ENCODE data around the gene TLX2. TPM values are rescaled to one million over a fixed set of nuclear protein-coding genes. Genes with fewer than 3 reads are reported as not detected.
A peak's percentile ranks its signal among the peaks of the same experiment; 100 is the strongest.

The TLX2 gene
- polyA plus RNA-seq, 3 donors = 0.03 TPM; not detected in 2

DNA sequence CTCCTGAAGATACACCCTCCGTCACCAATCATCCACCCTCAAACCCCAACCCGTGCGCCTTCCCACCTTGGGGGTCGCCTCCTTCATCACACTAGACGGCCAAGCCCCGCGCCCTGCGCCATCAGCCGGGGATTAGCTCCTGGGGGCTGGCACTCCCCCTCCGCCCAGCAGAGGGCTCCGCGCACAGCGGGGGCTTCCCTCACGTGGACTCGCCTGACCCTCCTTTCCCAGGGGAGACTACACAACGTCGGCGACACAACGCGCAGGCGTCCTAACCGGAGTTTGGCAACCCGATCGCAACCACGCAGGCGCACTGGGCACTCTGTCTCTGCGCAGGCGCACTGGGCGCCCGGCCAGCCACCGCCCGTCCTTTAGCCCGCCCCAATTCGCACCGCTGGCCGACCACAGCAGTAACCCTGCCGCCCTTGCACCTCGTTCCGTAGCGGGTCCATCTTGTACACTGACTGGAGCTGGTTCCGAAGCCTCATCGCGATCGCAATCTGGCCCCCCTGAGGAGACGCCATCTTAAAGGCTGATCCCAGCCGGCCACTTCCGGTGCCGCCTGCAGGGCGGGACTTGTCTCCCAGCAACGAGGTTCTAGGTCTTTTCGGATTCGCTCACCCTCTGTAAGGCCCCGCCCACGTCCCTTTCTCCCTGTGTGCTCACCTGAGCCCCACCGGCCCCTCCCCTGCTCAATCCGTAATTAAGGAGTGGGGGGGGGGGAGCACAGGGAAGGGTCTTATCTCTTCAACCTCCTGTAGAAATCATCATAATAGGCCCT is 6.9 kb upstream of the TLX2 start, which contains the start of gene PCGF1:
Gene PCGF1 (minus strand): TSS at position 551 of the 781 bp plus-strand sequence. CDS start 27 bp downstream, at position 524.
- 0 to 1% (median 1%) methylated on average over 55 to 56 of the region's 56 CpGs for WGBS, 3 donors

DNA sequence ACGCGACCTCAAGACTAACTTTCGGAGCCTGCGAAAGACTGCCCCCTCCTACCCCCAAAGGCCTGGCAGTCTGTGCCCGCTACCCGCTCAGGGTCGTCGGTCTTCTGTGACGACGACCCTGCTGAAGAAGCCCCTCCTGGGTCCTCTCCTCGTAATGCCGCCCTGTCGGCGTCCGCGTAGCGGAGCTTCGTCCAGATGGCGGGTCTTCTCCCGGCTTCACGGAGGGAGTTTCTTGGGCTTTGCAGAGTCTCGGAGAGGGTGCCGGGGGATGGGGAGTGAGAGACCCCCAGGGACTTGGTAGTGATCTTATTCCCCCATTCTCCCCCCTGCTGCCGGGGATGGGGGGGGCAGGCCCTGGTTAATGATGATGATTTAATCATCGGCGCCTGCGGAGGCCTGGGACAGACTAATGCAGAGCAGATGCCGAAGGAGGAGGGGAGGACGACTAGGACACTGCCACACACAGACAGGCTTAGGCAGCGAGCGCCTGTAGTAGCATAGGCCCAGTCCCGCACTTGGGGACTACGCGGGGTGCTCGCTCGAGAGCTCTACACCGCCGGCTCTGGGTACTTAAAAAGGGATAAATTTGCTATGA is 6.2 kb upstream of the TLX2 start:
- WGBS, 3 donors = 9 to 17% (median 14%) methylated on average over 38 of the region's 38 CpGs
- peak overlapping the region; percentile 58 for H3K27ac ChIP-seq (ENCODE audit: low read depth, low read length)

More for the DNA sequence above, 6.9 kb upstream of the TLX2 start, which contains the start of gene PCGF1:
- peak within 1 kb of the TSS; percentile 89 for H3K27ac ChIP-seq (ENCODE audit: low read depth, low read length)

DNA sequence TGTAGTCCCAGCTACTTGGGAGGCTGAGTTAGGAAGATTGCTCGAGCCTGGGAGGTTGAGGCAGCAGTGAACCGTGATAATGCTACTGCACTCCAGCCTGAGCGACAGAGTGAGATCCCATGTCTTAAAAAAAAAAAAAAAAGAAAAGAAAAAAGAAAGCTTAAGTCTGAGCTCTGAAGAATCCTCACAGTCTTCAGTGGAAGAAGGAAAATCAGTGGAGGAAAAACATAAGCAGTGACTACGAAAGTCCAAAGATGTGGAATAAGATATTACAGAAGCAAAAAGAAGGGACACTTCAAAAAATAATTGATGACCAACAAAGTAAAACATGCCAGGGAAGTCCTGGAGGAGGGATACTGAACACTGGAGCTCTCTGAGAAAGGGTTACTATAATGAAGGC is 4.0 kb upstream of the TLX2 start:
- WGBS, 3 donors = 80 to 88% (median 80%) methylated on average over 4 of the region's 4 CpGs
- no peak overlapping the region for H3K27ac ChIP-seq (ENCODE audit: low read depth, low read length)

DNA sequence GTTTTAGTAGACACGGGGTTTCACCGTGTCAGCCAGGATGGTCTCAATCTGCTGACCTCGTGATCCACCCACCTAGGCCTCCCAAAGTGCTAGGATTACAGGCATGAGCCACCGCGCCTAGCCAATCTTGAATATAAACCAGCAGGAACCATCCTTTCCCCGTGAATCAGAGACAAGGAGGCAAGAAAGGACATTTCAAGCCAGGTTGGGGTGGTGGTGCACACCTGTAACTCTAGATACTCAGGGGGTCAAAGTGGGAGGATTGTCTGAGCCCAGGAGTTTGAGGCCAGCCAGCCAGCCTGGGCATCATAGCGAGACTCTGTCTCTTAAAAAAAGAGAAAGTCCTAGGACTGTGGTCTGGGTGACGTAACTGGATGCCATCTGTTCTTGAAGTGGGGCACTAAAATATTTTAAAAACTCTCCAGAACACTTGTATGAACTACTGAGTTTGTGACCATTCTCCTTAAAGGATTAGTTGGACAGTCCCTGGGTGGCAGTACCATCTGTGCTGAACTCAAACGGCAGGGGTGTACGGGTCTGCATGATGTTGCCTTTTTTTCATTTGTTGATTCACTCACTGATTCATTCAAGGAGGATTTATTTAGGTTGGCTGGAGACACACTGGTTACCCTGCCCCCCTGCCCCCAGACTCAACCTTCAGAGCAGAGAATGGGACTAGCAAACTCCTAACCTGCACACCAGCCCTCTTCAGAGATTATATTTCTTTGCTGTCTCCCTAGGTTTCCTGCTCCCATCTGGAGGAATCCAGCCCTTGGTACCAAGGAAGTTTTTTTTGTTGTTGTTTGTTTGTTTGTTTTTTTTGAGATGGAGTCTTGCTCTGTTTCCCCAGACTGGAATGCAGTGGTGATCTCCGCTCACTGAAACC is 2.9 kb upstream of the TLX2 start:
- WGBS, 3 donors = 33 to 44% (median 37%) methylated on average over 11 of the region's 11 CpGs
- no peak overlapping the region for H3K27ac ChIP-seq (ENCODE audit: low read depth, low read length)

DNA sequence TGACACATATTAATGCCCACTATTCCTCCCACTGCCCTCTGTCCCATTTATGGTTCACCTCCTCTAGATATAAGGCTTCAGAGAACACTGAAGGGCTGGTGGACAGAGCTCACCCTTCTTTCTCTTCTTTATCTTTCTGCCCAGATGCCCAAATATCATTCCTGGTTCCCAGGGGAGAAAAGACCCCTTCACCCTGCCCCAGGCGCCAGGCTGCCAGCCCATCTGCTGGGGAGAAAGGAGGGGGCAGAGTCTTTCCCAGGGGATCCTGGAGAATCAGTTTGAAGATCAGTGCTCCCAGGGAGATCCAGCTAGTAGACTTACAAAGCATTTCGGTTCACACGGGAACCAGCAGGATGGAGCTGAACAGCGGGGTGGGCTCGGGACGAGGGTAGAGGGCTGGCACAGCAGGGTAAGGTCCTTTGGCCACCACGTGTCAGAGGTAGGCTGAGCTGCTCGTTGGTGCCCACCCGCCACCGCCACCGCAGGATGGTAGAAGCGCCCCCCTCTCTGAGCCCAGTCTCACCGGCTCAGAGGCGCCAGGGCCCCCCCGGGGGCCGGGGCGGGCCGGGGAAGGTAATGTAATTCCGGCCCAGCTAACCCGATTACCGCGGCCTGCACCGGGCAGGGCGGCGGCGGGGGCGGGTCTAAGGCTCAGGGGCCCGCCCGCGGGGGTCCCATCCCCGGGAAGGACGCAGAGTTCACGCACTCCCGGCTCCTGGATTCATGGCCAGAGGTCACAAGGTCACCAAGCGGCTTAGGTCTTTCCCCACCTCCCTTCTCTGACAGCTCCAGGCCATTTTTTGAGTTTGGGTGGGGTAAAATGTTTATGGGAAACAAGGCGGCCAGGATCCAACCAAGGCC is 1.3 kb upstream of the TLX2 start:
- WGBS, 3 donors = 8 to 10% (median 10%) methylated on average over 36 of the region's 36 CpGs

DNA sequence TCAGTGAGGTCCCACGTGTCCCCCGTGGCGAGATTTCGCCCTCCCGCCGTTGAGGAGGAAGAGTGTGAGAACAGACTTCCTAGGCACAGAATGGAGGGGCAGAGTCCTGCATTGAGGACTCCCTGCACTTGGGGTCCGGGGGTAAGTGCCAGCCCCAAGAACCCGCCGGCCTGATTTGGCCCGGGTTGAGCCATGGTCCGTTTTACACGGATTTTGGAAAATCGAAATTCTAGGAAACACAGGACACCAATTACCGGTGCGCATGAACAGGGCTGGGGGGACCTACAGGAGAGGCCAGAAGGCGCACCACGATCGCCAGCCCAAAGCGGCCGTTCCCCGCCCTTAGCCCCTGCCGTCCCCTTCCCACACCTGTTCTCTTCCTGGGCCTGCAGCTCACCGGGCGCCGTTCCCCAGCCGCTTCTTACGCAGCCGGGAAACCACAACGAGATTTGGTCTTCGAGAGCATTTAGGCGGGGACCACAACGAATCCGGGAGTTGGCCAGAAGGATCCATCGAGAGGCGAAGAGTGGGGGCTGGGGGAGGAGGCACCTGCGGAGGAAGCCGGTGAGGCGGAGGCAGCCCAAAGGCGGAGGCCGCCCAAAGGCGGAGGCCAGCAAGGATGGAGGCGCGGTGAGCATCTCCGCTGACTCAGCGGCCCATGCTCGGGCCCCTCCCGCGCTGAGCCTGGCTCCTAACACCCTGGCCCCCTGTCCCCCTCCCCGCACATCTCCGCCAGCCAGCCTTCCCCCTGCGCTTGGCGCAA is 464 bp upstream of the TLX2 start:
- WGBS, 3 donors = 6 to 7% (median 6%) methylated on average over 40 to 52 of the region's 52 CpGs
- H3K27ac ChIP-seq (ENCODE audit: low read depth, low read length) = no peak overlapping the region

More for the DNA sequence above, 1.3 kb upstream of the TLX2 start:
- no peak overlapping the region for H3K27ac ChIP-seq (ENCODE audit: low read depth, low read length)

DNA sequence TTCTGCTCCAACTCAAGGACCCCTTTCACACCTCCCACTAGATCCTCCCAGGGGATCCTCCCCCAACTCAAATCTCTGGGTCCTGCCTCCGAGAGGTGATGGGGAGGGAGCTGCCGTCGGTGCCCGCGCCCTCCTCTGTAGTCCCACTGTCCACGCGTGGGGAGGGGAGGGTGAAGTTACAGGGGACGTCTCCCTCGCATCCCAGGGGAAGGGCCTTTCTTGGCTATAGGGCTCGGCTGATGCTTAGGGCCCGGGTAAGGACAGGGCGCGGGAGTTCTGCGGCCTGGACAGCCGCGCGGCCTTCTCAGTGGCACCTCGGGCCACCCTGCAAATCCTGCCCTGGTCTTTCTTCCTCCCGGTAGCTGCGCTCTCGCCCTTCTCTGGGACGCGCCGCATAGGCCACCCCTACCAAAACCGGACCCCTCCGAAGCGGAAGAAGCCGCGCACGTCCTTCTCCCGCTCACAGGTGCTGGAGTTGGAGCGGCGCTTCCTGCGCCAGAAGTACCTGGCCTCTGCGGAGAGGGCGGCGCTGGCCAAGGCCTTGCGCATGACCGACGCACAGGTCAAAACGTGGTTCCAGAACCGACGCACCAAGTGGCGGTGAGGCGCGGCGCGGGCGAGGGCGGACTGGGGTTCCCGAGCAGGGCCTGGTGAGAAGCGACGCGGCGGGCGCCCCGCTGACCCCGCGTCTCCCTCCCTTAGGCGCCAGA is 1.2 kb downstream of the TLX2 start:
- no peak overlapping the region for H3K27ac ChIP-seq (ENCODE audit: low read depth, low read length)
- 5 to 8% (median 5%) methylated on average over 54 to 60 of the region's 60 CpGs for WGBS, 3 donors

DNA sequence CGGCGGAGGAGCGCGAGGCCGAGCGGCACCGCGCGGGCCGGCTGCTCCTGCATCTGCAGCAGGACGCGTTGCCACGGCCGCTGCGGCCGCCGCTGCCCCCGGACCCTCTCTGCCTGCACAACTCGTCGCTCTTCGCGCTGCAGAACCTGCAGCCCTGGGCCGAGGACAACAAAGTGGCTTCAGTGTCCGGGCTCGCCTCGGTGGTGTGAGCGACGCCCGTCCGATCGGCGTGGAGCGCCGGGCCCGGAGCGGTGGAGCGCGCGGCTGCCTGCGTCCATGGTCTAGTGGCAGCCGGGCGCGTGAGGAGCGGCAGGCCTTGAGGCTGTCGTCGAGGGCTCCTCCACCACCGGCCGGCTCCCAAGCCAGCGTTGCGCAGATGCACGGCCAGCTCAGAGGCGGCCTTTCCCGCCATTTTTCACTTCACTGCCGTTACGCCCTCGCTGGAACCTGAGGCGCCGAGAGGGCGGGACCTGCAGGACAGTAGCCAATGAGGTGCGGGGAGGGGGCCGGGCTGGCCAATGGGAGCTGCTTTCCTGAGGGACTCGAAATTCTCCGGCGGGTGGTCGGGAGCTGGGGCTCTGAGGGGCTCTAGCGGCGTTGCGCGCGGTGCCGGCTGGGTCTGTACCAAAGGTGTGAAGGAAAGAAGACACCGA is 1.9 kb downstream of the TLX2 start:
- WGBS, 3 donors = 2 to 4% (median 3%) methylated on average over 71 to 72 of the region's 72 CpGs
- H3K27ac ChIP-seq (ENCODE audit: low read depth, low read length) = no peak overlapping the region

DNA sequence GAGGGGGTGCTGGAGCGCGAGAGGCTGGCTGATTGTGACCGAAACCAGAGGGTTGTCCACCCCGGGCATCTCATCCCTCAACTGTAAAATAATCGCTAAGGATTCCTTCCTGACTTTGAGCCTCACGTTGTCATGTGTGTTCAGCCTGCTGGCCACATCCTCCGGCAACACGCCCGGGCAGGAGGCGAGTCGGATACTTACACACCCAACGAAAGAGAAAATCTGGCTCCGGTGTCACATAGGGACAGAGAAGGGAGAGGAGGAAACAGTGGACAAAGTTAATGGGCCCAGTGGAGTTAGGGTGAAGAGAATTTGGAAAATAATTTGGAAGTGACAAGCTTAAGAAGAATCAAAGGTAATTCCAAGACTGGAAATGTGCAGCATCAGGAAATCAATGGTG is 2.4 kb downstream of the TLX2 start:
- no peak overlapping the region for H3K27ac ChIP-seq (ENCODE audit: low read depth, low read length)
- WGBS, 3 donors = 62 to 64% (median 63%) methylated on average over 13 of the region's 13 CpGs

DNA sequence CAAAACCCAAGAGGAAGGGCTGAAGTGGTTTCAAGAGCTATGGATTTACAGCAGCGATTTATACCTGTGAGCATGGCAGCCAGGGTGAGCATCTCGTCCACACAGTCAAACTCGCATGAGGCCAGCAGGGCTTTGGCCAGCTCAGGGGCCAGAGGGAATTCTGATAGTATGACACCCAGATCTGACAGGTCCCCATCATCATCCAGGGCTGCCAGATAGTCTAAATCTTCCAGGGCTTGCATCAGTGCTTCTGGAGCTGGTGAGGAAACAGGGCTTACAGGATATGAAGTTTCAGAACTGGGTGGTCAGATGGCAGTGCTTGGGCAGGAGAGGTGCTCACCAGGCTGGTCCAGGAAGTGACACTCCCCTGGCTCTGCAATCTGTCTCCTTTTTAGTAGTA is 8.3 kb downstream of the TLX2 start:
- no peak overlapping the region for H3K27ac ChIP-seq (ENCODE audit: low read depth, low read length)
- 67 to 85% (median 78%) methylated on average over 3 of the region's 3 CpGs for whole genome bisulfite sequencing, 3 donors

DNA sequence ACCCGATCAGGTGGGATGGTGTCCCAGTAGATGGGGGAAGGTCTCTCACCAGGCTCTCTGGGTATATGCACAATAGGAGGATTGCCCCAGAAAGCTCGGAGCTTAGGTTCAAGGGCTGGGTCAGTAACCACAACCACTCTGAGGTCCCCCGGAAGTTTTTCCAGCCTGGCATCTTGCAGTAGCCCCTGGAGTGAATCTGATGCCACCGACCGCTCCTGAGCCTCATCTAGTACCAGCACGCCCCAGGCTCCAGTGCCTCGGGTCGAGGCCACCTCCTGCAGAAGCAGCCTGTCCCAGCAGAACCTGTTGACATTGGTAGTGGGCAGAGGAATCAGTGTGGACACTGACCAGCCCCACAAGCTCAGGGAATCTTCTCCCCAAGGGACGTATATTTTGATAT is 9.8 kb downstream of the TLX2 start:
- no peak overlapping the region for H3K27ac ChIP-seq (ENCODE audit: low read depth, low read length)
- 81 to 89% (median 88%) methylated on average over 9 of the region's 9 CpGs for WGBS, 3 donors

DNA sequence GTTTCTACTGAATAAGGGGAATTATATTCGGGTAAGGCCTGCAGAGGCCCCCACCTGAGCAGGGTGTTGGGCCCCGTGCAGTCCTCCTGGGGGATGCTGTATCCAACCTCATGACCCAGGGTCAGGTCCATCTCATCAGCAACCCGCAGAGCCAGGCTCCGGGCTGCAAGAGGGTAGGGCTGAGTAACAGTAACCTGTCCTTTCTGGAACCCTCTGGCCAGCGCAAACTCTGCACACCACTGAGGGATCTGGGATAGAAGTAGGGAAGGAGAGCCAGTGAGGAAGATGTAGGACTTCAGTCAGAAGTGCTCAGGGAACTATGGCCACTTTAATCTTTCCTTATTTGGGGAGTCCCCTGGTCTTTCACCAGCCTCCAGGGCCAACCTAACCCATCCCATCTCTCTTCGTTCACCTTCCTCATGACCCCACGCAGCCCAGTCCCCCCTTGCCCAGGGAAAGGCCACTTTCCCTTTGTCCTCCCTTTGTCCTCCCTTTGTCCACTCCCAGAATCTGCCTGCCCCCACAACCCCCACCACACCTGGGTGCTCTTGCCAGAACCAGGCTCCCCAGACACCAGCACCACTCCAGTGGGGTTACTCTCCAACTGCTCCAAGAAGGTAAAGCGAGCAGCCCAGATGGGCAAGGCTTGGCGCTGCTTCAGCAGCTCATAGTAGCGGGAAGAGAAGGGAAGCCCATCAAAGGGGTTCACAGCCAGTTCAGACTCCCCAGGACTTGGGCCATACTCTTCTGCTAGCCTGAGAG is 10.9 kb downstream of the TLX2 start:
- no peak overlapping the region for H3K27ac ChIP-seq (ENCODE audit: low read depth, low read length)
- WGBS, 3 donors = 90 to 91% (median 91%) methylated on average over 10 of the region's 10 CpGs

DNA sequence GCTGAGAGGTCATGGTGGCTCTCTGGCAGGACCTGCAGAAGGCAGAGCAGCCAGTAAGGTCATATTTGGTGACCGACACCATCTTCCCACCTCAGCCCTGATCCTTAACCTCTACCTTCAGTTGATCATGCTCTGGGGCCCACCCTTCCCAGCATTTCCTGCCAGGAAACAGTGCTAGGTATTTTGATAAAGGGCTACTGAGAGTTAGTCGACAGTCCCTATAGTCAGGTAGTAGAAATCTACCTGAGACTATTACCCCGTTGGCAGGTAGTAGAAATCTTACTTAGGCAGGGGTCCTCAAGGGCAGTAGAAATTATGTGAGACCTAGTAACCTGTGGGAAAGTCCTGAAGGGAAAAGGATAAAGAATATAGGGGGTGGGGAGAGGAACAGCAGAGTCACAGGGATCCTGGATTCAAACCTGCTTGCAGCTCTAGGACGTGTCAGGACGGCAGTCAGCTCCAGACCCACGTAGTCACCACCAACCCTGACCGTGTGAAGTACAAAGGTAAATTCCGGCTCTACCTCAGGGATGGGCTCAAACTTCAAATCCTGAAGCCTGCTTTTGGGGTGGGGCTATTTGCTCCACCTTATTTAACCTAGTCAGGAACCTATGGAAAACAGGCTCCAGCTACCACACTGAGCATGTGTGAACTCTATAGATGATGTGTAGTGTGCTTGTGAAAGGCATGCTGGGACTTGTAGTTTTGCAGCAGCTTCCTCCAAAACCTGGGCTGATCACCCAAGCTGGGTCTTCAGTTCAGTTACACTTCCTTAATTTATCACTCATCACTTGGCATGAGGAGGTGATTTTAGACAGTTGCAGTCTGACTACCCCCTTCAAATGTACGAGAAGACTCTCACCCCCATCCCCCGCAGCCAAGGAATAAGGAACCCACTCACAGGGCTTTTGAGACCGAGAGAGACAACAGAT is 11.7 kb downstream of the TLX2 start, which contains the start of gene DQX1:
Gene DQX1 (minus strand): TSS at position 515 of the 932 bp plus-strand sequence. CDS start 502 bp downstream, at position 13.
- WGBS, 3 donors = 81 to 87% (median 83%) methylated on average over 11 of the region's 11 CpGs
- no peak within 1 kb of the TSS for H3K27ac ChIP-seq (ENCODE audit: low read depth, low read length)

DNA sequence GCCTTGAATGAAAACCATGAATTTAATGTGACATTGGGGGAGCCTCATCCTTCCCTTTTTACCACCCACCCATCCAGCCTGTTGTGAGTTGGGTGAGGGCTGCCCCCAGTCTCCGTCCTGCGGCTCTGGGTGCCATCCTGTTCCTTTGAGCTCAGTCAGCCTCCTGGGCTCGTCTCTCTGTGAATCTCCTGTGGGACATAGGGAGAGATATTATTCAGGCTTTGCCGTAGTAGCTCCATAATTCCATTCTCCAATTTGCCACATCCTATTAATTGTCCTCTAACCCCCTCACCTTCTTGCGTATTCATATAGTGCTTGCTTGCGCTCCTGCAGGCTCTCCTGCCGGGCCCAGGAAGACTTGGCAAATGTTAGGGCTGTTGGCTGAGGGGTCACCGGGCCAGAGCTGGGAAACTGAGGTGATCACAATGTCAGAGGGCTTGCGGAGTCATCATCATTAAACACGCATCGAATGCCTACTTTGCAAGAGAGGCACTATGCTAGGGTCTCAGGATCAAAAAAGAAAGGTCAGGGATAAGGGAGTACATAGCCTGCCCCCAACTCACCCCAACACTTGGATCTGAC is 12.5 kb downstream of the TLX2 start:
- no peak overlapping the region for H3K27ac ChIP-seq (ENCODE audit: low read depth, low read length)
- WGBS, 3 donors = 96 to 97% (median 97%) methylated on average over 11 of the region's 11 CpGs

Data from adipose tissue (tissue), 3 donors.